GM10248 (cell line): Measurements from ENCODE around the gene MAP4K1.

Experiments
- CTCF ChIA-PET: fragments of 300-600 bp; sonication (Branson Sonifier 250); formaldehyde crosslinking; extraction: SDS; loops from one replicate; lab custom pipeline; 2021; ENCODE audit warnings: antibody characterized with exemption; lab: Yijun Ruan, JAX
- POLR2A ChIA-PET: fragments of 350-650 bp; sonication (Branson Sonifier 250); formaldehyde crosslinking; extraction: SDS; loops from one replicate; lab custom pipeline; 2020; ENCODE audit warnings: antibody characterized with exemption; lab: Yijun Ruan, JAX
- DNase-seq: peaks from one replicate; pipeline ENCODE4 v3.0.0; 2012; ENCODE audit errors: extremely low spot score
- CTCF ChIP-seq: IDR thresholded peaks from 2 replicates; pipeline ENCODE4 v1.5.1; 2012; ENCODE audit warnings: mild to moderate bottlenecking, low read depth; ENCODE audit errors: extremely low read depth, missing control alignments, control extremely low read depth

MAP4K1 gene

GRCh38 chr19:38597075-38597474 lies 20.7 kb downstream of the MAP4K1 start:
- POLR2A ChIA-PET, result interaction anchor here (0.6 kb wide), 1 partner anchor 13 kb away, joined by 5 read pairs; no protein-coding TSS in a partner anchor
- TF ChIP-seq CTCF, result no peak
- CTCF ChIA-PET, result no interaction called here
- no peak for DNase-seq

GRCh38 chr19:38596057-38596981 lies 21.4 kb downstream of the MAP4K1 start:
- POLR2A ChIA-PET, result no interaction called here

GRCh38 chr19:38592940-38593339 lies 24.8 kb downstream of the MAP4K1 start:
- ChIA-PET CTCF (interaction anchor here (1.4 to 1.7 kb wide), 2 partner anchors 42 to 49 kb away, joined by 3 to 7 read pairs; no protein-coding TSS in a partner anchor), POLR2A (interaction anchor here (1.2 kb wide), 1 partner anchor 870 kb away, joined by 7 read pairs; no protein-coding TSS in a partner anchor)
- no peak for DNase-seq

More at GRCh38 chr19:38596057-38596981, 21.4 kb downstream of the MAP4K1 start:
- CTCF ChIA-PET, result no interaction called here
- DNase-seq, result no peak
- no peak for TF ChIP-seq CTCF

GRCh38 chr19:38588041-38588440 lies 29.7 kb downstream of the MAP4K1 start:
- TF ChIP-seq CTCF, result no peak
- ChIA-PET CTCF (no interaction called here), POLR2A (no interaction called here)
- DNase-seq, result no peak

More at GRCh38 chr19:38592940-38593339, 24.8 kb downstream of the MAP4K1 start:
- no peak for TF ChIP-seq CTCF

GRCh38 chr19:38587562-38587961 lies 30.2 kb downstream of the MAP4K1 start:
- no peak for TF ChIP-seq CTCF
- POLR2A ChIA-PET, result no interaction called here
- CTCF ChIA-PET, result interaction anchor here (1.7 kb wide), 1 partner anchor 9 kb away, joined by 3 read pairs; no protein-coding TSS in a partner anchor
- DNase-seq, result no peak

GRCh38 chr19:38583985-38584305 lies 33.8 kb downstream of the MAP4K1 start:
- POLR2A ChIA-PET, result interaction anchor here (0.5 to 0.8 kb wide), 2 partner anchors 13 to 277 kb away, joined by 3 to 5 read pairs; no protein-coding TSS in a partner anchor
- no peak for DNase-seq
- TF ChIP-seq CTCF, result no peak
- CTCF ChIA-PET, result interaction anchor here (1.6 kb wide), 1 partner anchor 40 kb away, joined by 3 read pairs; no protein-coding TSS in a partner anchor
